Endothelial cell (in vitro differentiated cells): ENCODE data around the gene CXCR3. TPM values are rescaled to one million over a fixed set of nuclear protein-coding genes. Genes with fewer than 3 reads are reported as not detected.

ENCODE experiments used
- DNase-seq: peaks from one replicate; pipeline ENCODE4 v3.0.0; 2021; ENCODE audit warnings: low spot score
- H3K27ac Mint-ChIP-seq: one replicate; pipeline ENCODE4 v1.8.0; 2021; ENCODE audit warnings: mixed read lengths, inconsistent platforms; ENCODE audit not compliant: unreplicated experiment
- H3K27me3 Mint-ChIP-seq: one replicate; pipeline ENCODE4 v1.8.0; 2021; ENCODE audit warnings: mild to moderate bottlenecking, moderate library complexity, mixed read lengths, inconsistent platforms; ENCODE audit not compliant: unreplicated experiment
- H3K36me3 Mint-ChIP-seq: one replicate; pipeline ENCODE4 v1.8.0; 2021; ENCODE audit warnings: mild to moderate bottlenecking, low read depth, mixed read lengths, inconsistent platforms; ENCODE audit not compliant: unreplicated experiment
- H3K4me1 Mint-ChIP-seq: one replicate; pipeline ENCODE4 v1.8.0; 2021; ENCODE audit warnings: mild to moderate bottlenecking, mixed read lengths, inconsistent platforms; ENCODE audit not compliant: unreplicated experiment
- H3K4me3 Mint-ChIP-seq: one replicate; pipeline ENCODE4 v1.8.0; 2021; ENCODE audit warnings: mild to moderate bottlenecking, mixed read lengths, inconsistent platforms; ENCODE audit not compliant: unreplicated experiment
- H3K9me3 Mint-ChIP-seq: one replicate; pipeline ENCODE4 v1.8.0; 2021; ENCODE audit warnings: mixed read lengths, inconsistent platforms; ENCODE audit not compliant: unreplicated experiment
- total RNA-seq: library from RNA; stranded (reverse); fragmentation: NEBNext Ultra II Directional; extraction: Animal tissue kit (Norgen Biotek cat#: 25700); gene quantifications from one replicate; pipeline ENCODE4 v1.2.1, GENCODE V29; 2021; ENCODE audit not compliant: unreplicated experiment
- TF ChIP-seq, protein P1 (sequence below): fragments of 200-600 bp; sonication (generic); IDR thresholded peaks from one replicate; pipeline ENCODE4 v1.5.0; 2021; ENCODE audit warnings: antibody characterized with exemption; ENCODE audit not compliant: unreplicated experiment

Gene CXCR3
- total RNA-seq, 1 donor from 2014 or later, result 0.54 TPM

DNA sequence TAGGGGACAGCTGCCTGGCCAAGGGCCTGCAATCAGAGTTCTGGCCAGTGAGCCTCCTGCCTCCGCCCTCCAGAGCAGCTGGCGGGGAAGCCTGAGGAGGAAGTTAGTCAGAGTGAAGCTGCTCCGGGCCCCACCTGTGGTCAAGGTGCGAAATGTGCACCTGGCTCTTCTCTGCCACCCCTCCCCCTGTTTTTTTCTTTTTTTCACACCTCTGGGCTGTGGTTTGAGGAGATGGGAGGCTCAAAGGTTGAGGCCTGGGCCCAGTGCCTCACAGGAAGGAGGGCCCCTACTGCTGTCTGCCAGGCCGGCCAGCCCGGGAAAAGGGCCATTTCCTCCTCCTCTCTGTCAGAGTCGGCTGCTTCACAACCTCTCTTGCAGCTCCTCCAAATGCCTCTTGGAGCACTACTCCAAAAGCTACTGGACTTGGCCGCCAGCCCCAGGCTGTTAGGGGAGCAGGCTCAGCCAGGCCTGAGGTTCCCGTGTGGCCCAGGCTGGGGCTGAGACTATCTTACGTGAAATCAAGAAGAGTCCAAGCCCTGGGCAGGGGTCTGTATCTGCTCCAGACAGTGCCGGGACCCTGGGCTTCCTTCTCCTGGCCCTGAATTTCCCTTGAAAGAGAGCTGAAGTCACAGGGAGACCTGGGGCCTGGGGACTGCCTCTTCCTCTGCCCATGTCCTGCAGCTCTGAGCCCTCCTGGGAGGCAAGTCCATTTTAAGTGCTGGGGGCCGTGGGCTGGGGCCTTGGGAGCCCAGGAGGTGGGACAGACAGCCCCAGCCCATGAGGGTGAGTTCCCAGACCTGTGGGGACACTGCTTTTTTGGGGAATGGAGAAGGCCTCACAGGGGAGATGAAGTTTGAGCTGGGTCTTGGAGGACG is 4.5 kb upstream of the CXCR3 start:
- peaks cover 16% of the 10 kb centered on the region for H3K4me1 Mint-ChIP-seq
- H3K27me3 Mint-ChIP-seq, result no peaks in the 10 kb centered on the region
- TF ChIP-seq, protein P1, sequence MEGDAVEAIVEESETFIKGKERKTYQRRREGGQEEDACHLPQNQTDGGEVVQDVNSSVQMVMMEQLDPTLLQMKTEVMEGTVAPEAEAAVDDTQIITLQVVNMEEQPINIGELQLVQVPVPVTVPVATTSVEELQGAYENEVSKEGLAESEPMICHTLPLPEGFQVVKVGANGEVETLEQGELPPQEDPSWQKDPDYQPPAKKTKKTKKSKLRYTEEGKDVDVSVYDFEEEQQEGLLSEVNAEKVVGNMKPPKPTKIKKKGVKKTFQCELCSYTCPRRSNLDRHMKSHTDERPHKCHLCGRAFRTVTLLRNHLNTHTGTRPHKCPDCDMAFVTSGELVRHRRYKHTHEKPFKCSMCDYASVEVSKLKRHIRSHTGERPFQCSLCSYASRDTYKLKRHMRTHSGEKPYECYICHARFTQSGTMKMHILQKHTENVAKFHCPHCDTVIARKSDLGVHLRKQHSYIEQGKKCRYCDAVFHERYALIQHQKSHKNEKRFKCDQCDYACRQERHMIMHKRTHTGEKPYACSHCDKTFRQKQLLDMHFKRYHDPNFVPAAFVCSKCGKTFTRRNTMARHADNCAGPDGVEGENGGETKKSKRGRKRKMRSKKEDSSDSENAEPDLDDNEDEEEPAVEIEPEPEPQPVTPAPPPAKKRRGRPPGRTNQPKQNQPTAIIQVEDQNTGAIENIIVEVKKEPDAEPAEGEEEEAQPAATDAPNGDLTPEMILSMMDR, result no peak
- DNase-seq, result peak; percentile 42
- peak overlapping the region; percentile 42 for H3K4me3 Mint-ChIP-seq
- peaks cover 6% of the 10 kb centered on the region for H3K36me3 Mint-ChIP-seq
- H3K27ac Mint-ChIP-seq, result peak overlapping the region; percentile 78
- H3K9me3 Mint-ChIP-seq, result no peaks in the 10 kb centered on the region

DNA sequence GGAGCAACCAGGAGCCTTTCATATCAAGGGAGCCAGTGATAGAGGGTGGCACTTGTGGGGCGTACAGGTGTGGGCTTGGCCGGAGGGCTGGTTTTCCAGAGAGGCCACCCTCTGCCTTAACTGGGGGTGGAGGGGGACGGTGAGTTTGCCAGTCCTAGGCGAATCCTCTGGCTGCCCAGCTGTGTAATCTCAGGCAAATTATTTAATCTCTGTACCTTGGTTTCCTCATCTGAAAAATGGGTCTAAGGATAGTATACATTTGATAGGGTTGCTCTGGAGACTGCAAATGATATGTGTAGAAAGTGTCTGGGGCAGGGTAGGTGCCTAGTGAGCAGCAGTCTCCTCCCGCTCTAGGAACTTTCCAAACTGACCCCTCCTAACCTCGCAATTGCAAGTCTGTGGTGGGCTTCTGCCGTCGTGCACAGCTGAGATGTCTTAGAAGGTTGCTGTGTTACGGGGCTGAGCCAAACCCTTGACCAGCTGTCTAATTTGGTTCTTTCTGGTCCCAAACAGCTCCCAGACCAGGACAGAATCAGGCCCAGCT is 3.8 kb upstream of the CXCR3 start:
- Mint-ChIP-seq H3K9me3 (no peaks in the 10 kb centered on the region), H3K4me1 (peaks cover 20% of the 10 kb centered on the region), H3K4me3 (no peak overlapping the region), H3K36me3 (peaks cover 6% of the 10 kb centered on the region), H3K27ac (no peak overlapping the region), H3K27me3 (peaks cover 2% of the 10 kb centered on the region)
- DNase-seq, result no peak
- TF ChIP-seq, protein P1, result no peak

DNA sequence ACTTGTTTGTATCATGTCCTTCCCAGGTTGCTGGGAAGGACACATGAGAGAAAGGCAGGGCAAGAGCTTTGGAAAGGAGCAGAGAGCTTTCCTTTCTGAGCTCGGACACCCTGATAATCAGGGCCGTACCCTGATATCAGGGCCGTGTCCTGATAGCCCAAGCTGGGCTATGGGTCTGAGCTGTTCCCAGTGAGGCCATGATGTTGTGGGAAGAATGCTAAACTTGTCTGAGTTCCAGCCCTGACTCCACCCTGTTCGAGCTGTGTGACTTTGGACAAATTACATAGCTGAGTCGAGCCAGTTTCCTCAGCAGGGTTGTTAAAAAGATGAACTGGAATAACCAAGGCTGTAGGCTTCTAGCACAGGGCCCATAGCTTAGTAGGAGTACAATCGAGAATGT is 3.3 kb upstream of the CXCR3 start:
- peaks cover 2% of the 10 kb centered on the region for H3K27me3 Mint-ChIP-seq
- peaks cover 20% of the 10 kb centered on the region for H3K4me1 Mint-ChIP-seq
- peak overlapping the region; percentile 31 for H3K27ac Mint-ChIP-seq

DNA sequence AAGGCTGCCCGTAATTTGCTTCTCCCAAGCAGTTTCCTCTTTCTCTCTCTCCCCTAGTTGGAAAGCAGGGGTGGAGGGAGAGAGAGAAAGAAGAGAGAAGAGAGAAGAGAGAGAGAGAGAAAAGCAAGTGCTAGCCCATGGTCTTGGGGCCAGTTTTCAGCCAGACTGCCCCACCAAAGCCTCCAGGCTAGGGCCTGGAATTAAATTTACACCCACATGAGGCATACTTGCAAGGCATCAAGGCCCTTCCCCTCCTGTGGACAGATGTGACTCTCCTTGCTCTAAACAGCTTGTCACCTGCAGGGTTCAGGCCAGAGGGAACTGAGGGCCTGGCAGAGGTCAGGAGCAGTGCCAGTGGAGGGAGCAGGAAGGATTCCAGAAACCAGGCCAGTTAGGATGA is 1.7 kb upstream of the CXCR3 start:
- H3K4me1 Mint-ChIP-seq, result peaks cover 20% of the 10 kb centered on the region
- no peak for DNase-seq
- H3K27me3 Mint-ChIP-seq, result peaks cover 2% of the 10 kb centered on the region
- TF ChIP-seq, protein P1, result no peak
- no peaks in the 10 kb centered on the region for H3K9me3 Mint-ChIP-seq
- H3K27ac Mint-ChIP-seq, result no peak overlapping the region
- H3K4me3 Mint-ChIP-seq, result no peak overlapping the region
- H3K36me3 Mint-ChIP-seq, result peaks cover 11% of the 10 kb centered on the region

More for the DNA sequence above, 3.3 kb upstream of the CXCR3 start:
- Mint-ChIP-seq H3K36me3 (peaks cover 6% of the 10 kb centered on the region), H3K9me3 (no peaks in the 10 kb centered on the region), H3K4me3 (no peak overlapping the region)
- DNase-seq, result no peak
- TF ChIP-seq, protein P1, result no peak

DNA sequence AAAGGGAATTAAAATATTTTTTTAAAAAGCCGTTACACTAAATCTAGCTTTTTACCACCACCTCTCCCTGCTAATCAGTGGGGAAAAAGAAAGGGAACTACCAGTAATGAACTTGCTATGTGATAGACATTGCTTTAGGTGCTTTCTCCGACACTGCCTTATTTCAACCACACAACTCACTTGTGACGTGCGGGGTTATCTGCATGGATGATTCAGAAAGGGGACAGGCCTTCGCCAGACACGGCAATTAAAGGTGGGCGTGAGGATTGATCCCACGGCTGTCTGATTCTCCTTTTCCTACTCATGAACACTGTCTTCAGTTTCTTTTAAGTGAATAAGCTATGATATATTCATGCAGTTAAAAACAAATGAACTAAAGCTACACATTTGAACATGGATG is 882 bp upstream of the CXCR3 start:
- TF ChIP-seq, protein P1, result no peak
- Mint-ChIP-seq H3K9me3 (no peaks in the 10 kb centered on the region), H3K27ac (no peak overlapping the region), H3K4me3 (no peak overlapping the region), H3K4me1 (peaks cover 20% of the 10 kb centered on the region), H3K27me3 (peaks cover 2% of the 10 kb centered on the region), H3K36me3 (peaks cover 13% of the 10 kb centered on the region)
- DNase-seq, result no peak
